Endothelial cell of umbilical vein (primary cell): ENCODE results near the gene SLC47A1. TPM values are rescaled to one million over a fixed set of nuclear protein-coding genes. Genes with fewer than 3 reads are reported as not detected.

Source experiments
- BruUV-seq: library from RNA; stranded (reverse); fragments of 400-500 nt; replicated peaks from 2 replicates; lab custom pipeline; 2021; lab: Mats Ljungman, UMichigan
- CTCF ChIA-PET: fragments of 300-600, 350-600 bp; sonication (Branson Sonifier 250); formaldehyde crosslinking; loops from one replicate; lab custom pipeline; 2021; ENCODE audit warnings: antibody characterized with exemption, inconsistent platforms; lab: Charles Lee
- POLR2A ChIA-PET: fragments of 300-600, 350-600 bp; sonication (Branson Sonifier 250); formaldehyde crosslinking; loops from one replicate; lab custom pipeline; 2021; ENCODE audit warnings: antibody characterized with exemption, inconsistent platforms; lab: Charles Lee
- DNase-seq: peaks from one replicate; pipeline ENCODE4 v3.0.0-alpha.2; 2011; ENCODE audit warnings: low read depth, low spot score
- FAIRE-seq: peaks from 2 replicates; lab custom pipeline; 2011; peaks lifted over from hg19 to GRCh38; lab: Jason Lieb, UNC
- H2AFZ ChIP-seq: 2 replicates; pipeline ENCODE4 v1.6.0; 2012; ENCODE audit warnings: low read depth, low read length, control low read depth, inconsistent platforms
- H3K27ac ChIP-seq: 2 replicates; pipeline ENCODE4 v1.5.1; 2011; ENCODE audit warnings: low read depth, mild to moderate bottlenecking, control low read depth, low read length, moderate library complexity; ENCODE audit not compliant: insufficient read depth
- H3K27me3 ChIP-seq, 2 experiments: 2 replicates each; pipeline versions ENCODE4 v1.6.0 to v1.6.1; 2011; ENCODE audit warnings: low read length in 2 of 2, mixed read lengths in 1 of 2; ENCODE audit not compliant: control insufficient read depth in 2 of 2, insufficient read depth in 2 of 2
- H3K36me3 ChIP-seq, 2 experiments: 2 replicates in 1 of 2; 3 replicates in 1 of 2; pipeline ENCODE4 v1.5.1; 2011; ENCODE audit warnings: low read length in 2 of 2, mild to moderate bottlenecking in 1 of 2, moderate library complexity in 1 of 2; ENCODE audit not compliant: control insufficient read depth in 2 of 2, insufficient read depth in 2 of 2; ENCODE audit errors: extremely low read depth in 1 of 2
- H3K4me1 ChIP-seq: 3 replicates; pipeline ENCODE4 v1.5.1; 2011; ENCODE audit warnings: mild to moderate bottlenecking, low read length; ENCODE audit not compliant: control insufficient read depth, insufficient read depth; ENCODE audit errors: extremely low read depth
- H3K4me2 ChIP-seq: 2 replicates; pipeline ENCODE4 v1.6.1; 2011; ENCODE audit warnings: low read length, control low read depth, mixed read lengths; ENCODE audit not compliant: insufficient read depth
- H3K4me3 ChIP-seq, 3 experiments: fragments of 200-600 bp in 1 of 3; sonication (generic), shearing (Covaris generic) in 1 of 3; replicated peaks in 1 of 3; 2 replicates each; pipeline ENCODE4 v1.5.1; 2011 to 2016; ENCODE audit warnings: control low read depth in 3 of 3, low read length in 3 of 3, mild to moderate bottlenecking in 2 of 3, inconsistent platforms in 1 of 3, low read depth in 1 of 3, moderate library complexity in 1 of 3; ENCODE audit not compliant: insufficient read depth in 1 of 3
- H3K79me2 ChIP-seq: 2 replicates; pipeline ENCODE4 v1.6.0; 2012; ENCODE audit warnings: low read length, inconsistent platforms; ENCODE audit not compliant: control insufficient read depth, insufficient read depth
- H3K9ac ChIP-seq: replicated peaks from 2 replicates; pipeline ENCODE3; 2011; ENCODE audit warnings: low read length, control low read depth; ENCODE audit not compliant: insufficient read depth; ENCODE audit errors: extremely low read depth
- H3K9me1 ChIP-seq: replicated peaks from 3 replicates; pipeline ENCODE4 v1.6.0; 2011; ENCODE audit warnings: mild to moderate bottlenecking, low read length; ENCODE audit not compliant: control insufficient read depth, insufficient read depth; ENCODE audit errors: extremely low read depth
- H3K9me3 ChIP-seq: replicated peaks from 2 replicates; pipeline ENCODE4 v1.5.1; 2012; ENCODE audit warnings: low read length, inconsistent platforms; ENCODE audit not compliant: control insufficient read depth, insufficient read depth
- H4K20me1 ChIP-seq: replicated peaks from 2 replicates; pipeline ENCODE3; 2011; ENCODE audit warnings: mild to moderate bottlenecking, low read length; ENCODE audit not compliant: control insufficient read depth, insufficient read depth; ENCODE audit errors: extremely low read depth
- EZH2 ChIP-seq: IDR thresholded peaks from 2 replicates; pipeline ENCODE4 v1.6.1; 2012; ENCODE audit warnings: borderline replicate concordance, low read depth, mild to moderate bottlenecking, moderate library complexity, low read length, inconsistent platforms; ENCODE audit not compliant: severe bottlenecking
- FOS ChIP-seq: IDR thresholded peaks from 2 replicates; pipeline ENCODE4 v1.6.1; 2011; ENCODE audit warnings: mild to moderate bottlenecking, low read length, moderate library complexity, borderline replicate concordance; ENCODE audit not compliant: insufficient read depth
- GATA2 ChIP-seq: IDR thresholded peaks from 2 replicates; pipeline ENCODE4 v1.7.0; 2011; ENCODE audit warnings: low read depth, mild to moderate bottlenecking, moderate library complexity, mixed read lengths, low read length; ENCODE audit not compliant: insufficient read length, insufficient read depth
- MYC ChIP-seq: IDR thresholded peaks from one replicate; pipeline ENCODE4 v1.6.1; 2011; ENCODE audit warnings: mild to moderate bottlenecking, low read depth, low read length
- POLR2AphosphoS5 ChIP-seq: IDR thresholded peaks from 2 replicates; pipeline ENCODE4 v1.6.1; 2012; ENCODE audit warnings: low read depth, mild to moderate bottlenecking, control low read depth, low read length, moderate library complexity; ENCODE audit not compliant: insufficient read depth
- dilution Hi-C: fragments of 300-500 bp; cut with MboI; formaldehyde crosslinking; loops from one replicate; pipeline ENCODE4 v1.15.0; 2019; ENCODE audit warnings: low sequenced_read_pairs; ENCODE audit not compliant: extremely low pct_ligation_motif_present
- intact Hi-C: fragments of 100-400 bp; cut with micrococcal nuclease; formaldehyde crosslinking; loops from one replicate; pipeline ENCODE4 v1.10.0; 2022
- polyA plus RNA-seq, 4 experiments: library from polyadenylated mRNA; depleted of rRNA in 3 of 4; stranded (reverse) in 3 of 4; unstranded in 1 of 4; fragments of >200 nt; gene quantifications; 2 replicates each; pipeline versions ENCODE4 v1.2.1 to v1.2.3, GENCODE V29; 2011 to 2012; ENCODE audit warnings: missing spikeins in 1 of 4
- total RNA-seq: library from RNA; stranded (reverse); gene quantifications from 2 replicates; pipeline ENCODE4 v1.2.3, GENCODE V29; 2021
- TF ChIP-seq, protein P1 (sequence below), 2 donors: IDR thresholded peaks; 1 replicate in 1 of 2; 2 replicates in 1 of 2; pipeline ENCODE4 v1.5.1; 2011; ENCODE audit warnings: low read length in 2 of 2, mild to moderate bottlenecking in 2 of 2, moderate library complexity in 2 of 2, control low read depth in 1 of 2, inconsistent platforms in 1 of 2, low read depth in 1 of 2; ENCODE audit not compliant: insufficient read depth in 1 of 2; ENCODE audit errors: extremely low read depth in 1 of 2

SLC47A1 gene
- total and polyA plus RNA-seq, 2 donors (not counting 3 experiments of a cell fraction or from before 2014, with no cell fraction given): 3.3 to 6.9 TPM

DNA sequence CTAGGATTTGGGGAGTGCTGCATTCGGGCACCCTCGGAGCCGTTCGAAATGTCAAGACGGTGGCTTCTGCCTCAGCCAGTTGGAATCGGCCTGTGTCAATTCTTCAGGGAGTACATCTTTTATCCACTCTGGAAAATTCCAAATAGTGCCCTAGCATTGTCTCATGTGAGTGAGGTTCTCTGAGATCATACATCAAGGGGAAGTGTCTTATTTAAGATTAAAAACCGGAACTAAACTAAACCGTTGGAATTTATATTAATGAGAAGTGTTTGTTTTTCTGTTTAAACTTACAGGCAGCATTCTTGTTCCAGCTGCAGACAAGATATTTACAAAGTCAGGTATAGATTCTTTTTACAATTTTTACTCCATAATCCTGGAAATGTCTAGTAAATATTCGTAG is 56.8 kb downstream of the SLC47A1 start:
- no TSS peak for BruUV-seq
- intact Hi-C loops: no loop called here
- Histone ChIP-seq H2AFZ (no peak overlapping the region), H3K27ac (no peak overlapping the region), H3K36me3 (no peaks in the 10 kb centered on the region), H3K4me1 (no peaks in the 10 kb centered on the region), H3K4me2 (no peak overlapping the region), H3K9ac (no peak overlapping the region), H3K9me1 (no peaks in the 10 kb centered on the region), H4K20me1 (no peaks in the 10 kb centered on the region), H3K9me3 (no peaks in the 10 kb centered on the region), H3K4me3 (no peak overlapping the region), H3K79me2 (no peaks in the 10 kb centered on the region), H3K27me3 (no peaks in the 10 kb centered on the region)
- no peak for FAIRE-seq
- no peak for DNase-seq
- POLR2A ChIA-PET: no interaction called here
- dilution Hi-C loops: no loop called here
- CTCF ChIA-PET: interaction anchor here (1.4 kb wide), 1 partner anchor 82 kb away, joined by 3 read pairs; no protein-coding TSS in a partner anchor
- TF ChIP-seq FOS (no peak), GATA2 (no peak), EZH2 (no peak), POLR2AphosphoS5 (no peak), MYC (no peak)
- TF ChIP-seq, protein P1, sequence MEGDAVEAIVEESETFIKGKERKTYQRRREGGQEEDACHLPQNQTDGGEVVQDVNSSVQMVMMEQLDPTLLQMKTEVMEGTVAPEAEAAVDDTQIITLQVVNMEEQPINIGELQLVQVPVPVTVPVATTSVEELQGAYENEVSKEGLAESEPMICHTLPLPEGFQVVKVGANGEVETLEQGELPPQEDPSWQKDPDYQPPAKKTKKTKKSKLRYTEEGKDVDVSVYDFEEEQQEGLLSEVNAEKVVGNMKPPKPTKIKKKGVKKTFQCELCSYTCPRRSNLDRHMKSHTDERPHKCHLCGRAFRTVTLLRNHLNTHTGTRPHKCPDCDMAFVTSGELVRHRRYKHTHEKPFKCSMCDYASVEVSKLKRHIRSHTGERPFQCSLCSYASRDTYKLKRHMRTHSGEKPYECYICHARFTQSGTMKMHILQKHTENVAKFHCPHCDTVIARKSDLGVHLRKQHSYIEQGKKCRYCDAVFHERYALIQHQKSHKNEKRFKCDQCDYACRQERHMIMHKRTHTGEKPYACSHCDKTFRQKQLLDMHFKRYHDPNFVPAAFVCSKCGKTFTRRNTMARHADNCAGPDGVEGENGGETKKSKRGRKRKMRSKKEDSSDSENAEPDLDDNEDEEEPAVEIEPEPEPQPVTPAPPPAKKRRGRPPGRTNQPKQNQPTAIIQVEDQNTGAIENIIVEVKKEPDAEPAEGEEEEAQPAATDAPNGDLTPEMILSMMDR (IDR thresholded peaks at IDR 0.05; ENCODE audit: extremely low read depth in 1 of 2, insufficient read depth in 1 of 2, low read depth in 1 of 2, low read length in 2 of 2): no peak
